ENCODE results near the gene CEP104. TPM values are rescaled to one million over a fixed set of nuclear protein-coding genes. Genes with fewer than 3 reads are reported as not detected.

Gene CEP104
- total RNA-seq, 1 experiment from 2014 or later: 34.3 TPM

GRCh38 chr1:3837685-3838084 is 19.3 kb downstream of the CEP104 start:
- H3K4me1 Mint-ChIP-seq (ENCODE audit: low read depth, unreplicated experiment): no peaks in the 10 kb centered on the region
- CTCF ChIA-PET: no interaction called here
- H3K4me3 Mint-ChIP-seq (ENCODE audit: low read depth, unreplicated experiment): no peak overlapping the region
- H3K27me3 Mint-ChIP-seq (ENCODE audit: unreplicated experiment): no peaks in the 10 kb centered on the region
- peaks cover 5% of the 10 kb centered on the region for H3K36me3 Mint-ChIP-seq (ENCODE audit: insufficient read depth, unreplicated experiment)
- BruUV-seq (replicated peaks): no TSS peak
- intact Hi-C loops (cut with micrococcal nuclease; ENCODE audit: unreplicated experiment): no loop called here
- DNase-seq: no peak
- H3K9me3 Mint-ChIP-seq (ENCODE audit: low read depth, unreplicated experiment): no peaks in the 10 kb centered on the region
- no peak overlapping the region for H3K27ac Mint-ChIP-seq (ENCODE audit: unreplicated experiment)
- no peak for TF ChIP-seq CTCF (IDR thresholded peaks at IDR 0.05; ENCODE audit: unreplicated experiment)

GRCh38 chr1:3837200-3837599 is 19.8 kb downstream of the CEP104 start:
- H3K27ac Mint-ChIP-seq (ENCODE audit: unreplicated experiment): no peak overlapping the region
- no peaks in the 10 kb centered on the region for H3K4me1 Mint-ChIP-seq (ENCODE audit: low read depth, unreplicated experiment)
- peaks cover 5% of the 10 kb centered on the region for H3K36me3 Mint-ChIP-seq (ENCODE audit: insufficient read depth, unreplicated experiment)
- TF ChIP-seq CTCF (IDR thresholded peaks at IDR 0.05; ENCODE audit: unreplicated experiment): no peak
- no peaks in the 10 kb centered on the region for H3K27me3 Mint-ChIP-seq (ENCODE audit: unreplicated experiment)
- CTCF ChIA-PET: no interaction called here
- no peak overlapping the region for H3K4me3 Mint-ChIP-seq (ENCODE audit: low read depth, unreplicated experiment)
- no peak for DNase-seq
- no TSS peak for BruUV-seq (replicated peaks)
- H3K9me3 Mint-ChIP-seq (ENCODE audit: low read depth, unreplicated experiment): no peaks in the 10 kb centered on the region
- intact Hi-C loops (cut with micrococcal nuclease; ENCODE audit: unreplicated experiment): no loop called here

GRCh38 chr1:3836421-3836820 is 20.6 kb downstream of the CEP104 start:
- peaks cover 5% of the 10 kb centered on the region for H3K36me3 Mint-ChIP-seq (ENCODE audit: insufficient read depth, unreplicated experiment)
- TF ChIP-seq CTCF (IDR thresholded peaks at IDR 0.05; ENCODE audit: unreplicated experiment): no peak
- H3K4me3 Mint-ChIP-seq (ENCODE audit: low read depth, unreplicated experiment): no peak overlapping the region
- H3K27me3 Mint-ChIP-seq (ENCODE audit: unreplicated experiment): no peaks in the 10 kb centered on the region
- H3K27ac Mint-ChIP-seq (ENCODE audit: unreplicated experiment): no peak overlapping the region
- H3K4me1 Mint-ChIP-seq (ENCODE audit: low read depth, unreplicated experiment): no peaks in the 10 kb centered on the region
- BruUV-seq (replicated peaks): no TSS peak
- CTCF ChIA-PET: no interaction called here
- intact Hi-C loops (cut with micrococcal nuclease; ENCODE audit: unreplicated experiment): no loop called here
- H3K9me3 Mint-ChIP-seq (ENCODE audit: low read depth, unreplicated experiment): no peaks in the 10 kb centered on the region
- no peak for DNase-seq

- CTCF ChIA-PET: no interaction called here
- Mint-ChIP-seq H3K4me3 (ENCODE audit: low read depth, unreplicated experiment) (no peak overlapping the region), H3K4me1 (ENCODE audit: low read depth, unreplicated experiment) (no peaks in the 10 kb centered on the region), H3K27ac (ENCODE audit: unreplicated experiment) (no peak overlapping the region), H3K36me3 (ENCODE audit: insufficient read depth, unreplicated experiment) (peaks cover 5% of the 10 kb centered on the region), H3K9me3 (ENCODE audit: low read depth, unreplicated experiment) (no peaks in the 10 kb centered on the region), H3K27me3 (ENCODE audit: unreplicated experiment) (no peaks in the 10 kb centered on the region)
- no TSS peak for BruUV-seq (replicated peaks)
- no peak for TF ChIP-seq CTCF (IDR thresholded peaks at IDR 0.05; ENCODE audit: unreplicated experiment)
- DNase-seq: no peak
- intact Hi-C loops (cut with micrococcal nuclease; ENCODE audit: unreplicated experiment): no loop called here
Observed at GRCh38 chr1:3834701-3835100, 22.3 kb downstream of the CEP104 start.

- H3K36me3 Mint-ChIP-seq (ENCODE audit: insufficient read depth, unreplicated experiment): peaks cover 5% of the 10 kb centered on the region
- no peaks in the 10 kb centered on the region for H3K9me3 Mint-ChIP-seq (ENCODE audit: low read depth, unreplicated experiment)
- H3K4me1 Mint-ChIP-seq (ENCODE audit: low read depth, unreplicated experiment): no peaks in the 10 kb centered on the region
- intact Hi-C loops (cut with micrococcal nuclease; ENCODE audit: unreplicated experiment): no loop called here
- CTCF ChIA-PET: no interaction called here
- H3K27me3 Mint-ChIP-seq (ENCODE audit: unreplicated experiment): no peaks in the 10 kb centered on the region
- no peak for TF ChIP-seq CTCF (IDR thresholded peaks at IDR 0.05; ENCODE audit: unreplicated experiment)
- H3K27ac Mint-ChIP-seq (ENCODE audit: unreplicated experiment): no peak overlapping the region
- H3K4me3 Mint-ChIP-seq (ENCODE audit: low read depth, unreplicated experiment): no peak overlapping the region
- DNase-seq: no peak
- BruUV-seq (replicated peaks): no TSS peak
Observed at GRCh38 chr1:3831689-3832088, 25.3 kb downstream of the CEP104 start.
